Psoas muscle (tissue), 8 donors: ENCODE data around the gene EIF2AK3. TPM values are rescaled to one million over a fixed set of nuclear protein-coding genes. Genes with fewer than 3 reads are reported as not detected.

ENCODE experiments used
- ATAC-seq, 4 donors: fragments of 200-7000 bp; cut with Tn5 transposase; one replicate each; pipeline ENCODE4 v1.9.1; 2020; ENCODE audit warnings: moderate library complexity in 3 of 4, mild to moderate bottlenecking in 2 of 4
- DNase-seq, 2 donors: peaks; one replicate each; pipeline ENCODE4 v3.0.0-alpha.2; 2020
- H3K27ac ChIP-seq: fragments of 200-600 bp; one replicate; pipeline ENCODE4 v1.8.0; 2022
- H3K27me3 ChIP-seq, 3 donors: fragments of 200-600 bp in 1 of 3; one replicate each; pipeline versions ENCODE4 v1.6.1 to v1.8.0; 2013 to 2022; ENCODE audit warnings: low read length in 2 of 3, mild to moderate bottlenecking in 2 of 3, moderate library complexity in 1 of 3; ENCODE audit not compliant: insufficient read depth in 3 of 3
- H3K36me3 ChIP-seq, 2 donors: fragments of 200-600 bp in 1 of 2; one replicate each; pipeline versions ENCODE4 v1.6.1 to v1.8.0; 2013 to 2022; ENCODE audit warnings: low read depth in 1 of 2, mild to moderate bottlenecking in 1 of 2, moderate library complexity in 1 of 2; ENCODE audit not compliant: insufficient read depth in 1 of 2
- H3K4me1 ChIP-seq: fragments of 200-600 bp; one replicate; pipeline ENCODE4 v1.8.0; 2022
- H3K4me3 ChIP-seq: fragments of 200-600 bp; one replicate; pipeline ENCODE4 v1.8.0; 2022; ENCODE audit warnings: mild to moderate bottlenecking
- H3K9me3 ChIP-seq: fragments of 200-600 bp; one replicate; pipeline ENCODE4 v1.8.0; 2022
- WGBS, 3 donors: extraction: QIAGEN DNeasy Blood & Tissue Kit; methylation state at CpG; one replicate each; pipeline versions ENCODE4 v1.1.6 to v1.1.7; 2013; 5-methylcytosine and 5-hydroxymethylcytosine counted together
- intact Hi-C, 2 donors: fragments of 100-400 bp; cut with DNase I; formaldehyde crosslinking; loops; one replicate each; pipeline versions ENCODE4 v1.11.0 to v1.14.2; 2022
- polyA plus RNA-seq, 3 donors: library from polyadenylated mRNA; stranded (reverse); fragments of 200-250 nt; gene quantifications; one replicate each; pipeline ENCODE4 v1.2.3, GENCODE V29; 2013
- total RNA-seq, 4 donors: library from RNA; stranded (reverse); fragmentation: NEBNext Ultra II Directional in 2 of 4; extraction: Animal tissue kit (Norgen Biotek cat#: 25700) in 2 of 4; gene quantifications; one replicate each; pipeline versions ENCODE4 v1.2.1 to v1.2.4, GENCODE V29; 2021 to 2023
- TF ChIP-seq, protein P1 (sequence below): fragments of 200-600 bp; IDR thresholded peaks from one replicate; pipeline ENCODE4 v1.8.0; 2022; ENCODE audit warnings: antibody characterized with exemption
- donor health status: healthy with polysubstance abuse.
- donor health status: DM: no; HTN: no; CAD: no; lungs with moderate emphysema.
- donor health status: Bipolar disorder and iron deficiency.
- donor health status: healthy.
- donor health status: DM: yes; HTN: yes; CAD: no.
- donor health status: DM: no; HTN: no; CAD: no.
- donor health status: DM: no; HTN: no; CAD: no.
- donor health status: DM: yes; HTN: yes; CAD: no.

Gene EIF2AK3
- total and polyA plus RNA-seq, 7 donors, result 2.1 to 9.6 (median 7.6) TPM

DNA sequence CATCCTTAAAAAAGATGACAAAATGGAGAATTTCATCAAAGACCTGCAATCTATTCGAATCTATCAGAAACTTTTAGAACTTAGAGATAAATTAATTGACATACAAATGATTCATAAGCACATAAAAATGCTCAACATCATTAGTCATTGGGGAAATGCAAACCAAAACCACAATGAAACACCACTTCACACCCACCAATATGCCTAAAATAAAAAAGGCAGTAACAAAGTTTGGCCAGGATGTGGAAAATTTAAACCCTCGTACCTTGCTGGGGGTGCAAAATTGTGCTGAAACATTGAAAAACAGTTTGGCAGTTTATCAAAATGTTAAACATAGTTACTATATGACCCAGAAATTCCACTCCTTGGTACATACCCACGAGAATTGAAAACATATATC is 11.5 kb upstream of the EIF2AK3 start:
- Histone ChIP-seq H3K27ac (no peak overlapping the region), H3K27me3 (no peaks in the 10 kb centered on the region), H3K36me3 (no peaks in the 10 kb centered on the region), H3K9me3 (no peaks in the 10 kb centered on the region), H3K4me1 (no peaks in the 10 kb centered on the region), H3K4me3 (no peak overlapping the region)
- 79 to 80% (median 80%) methylated on average over 3 of the region's 3 CpGs for WGBS, 3 donors
- intact Hi-C loops, result no loop called here
- ATAC-seq, result no peak
- no peak for DNase-seq
- TF ChIP-seq, protein P1, sequence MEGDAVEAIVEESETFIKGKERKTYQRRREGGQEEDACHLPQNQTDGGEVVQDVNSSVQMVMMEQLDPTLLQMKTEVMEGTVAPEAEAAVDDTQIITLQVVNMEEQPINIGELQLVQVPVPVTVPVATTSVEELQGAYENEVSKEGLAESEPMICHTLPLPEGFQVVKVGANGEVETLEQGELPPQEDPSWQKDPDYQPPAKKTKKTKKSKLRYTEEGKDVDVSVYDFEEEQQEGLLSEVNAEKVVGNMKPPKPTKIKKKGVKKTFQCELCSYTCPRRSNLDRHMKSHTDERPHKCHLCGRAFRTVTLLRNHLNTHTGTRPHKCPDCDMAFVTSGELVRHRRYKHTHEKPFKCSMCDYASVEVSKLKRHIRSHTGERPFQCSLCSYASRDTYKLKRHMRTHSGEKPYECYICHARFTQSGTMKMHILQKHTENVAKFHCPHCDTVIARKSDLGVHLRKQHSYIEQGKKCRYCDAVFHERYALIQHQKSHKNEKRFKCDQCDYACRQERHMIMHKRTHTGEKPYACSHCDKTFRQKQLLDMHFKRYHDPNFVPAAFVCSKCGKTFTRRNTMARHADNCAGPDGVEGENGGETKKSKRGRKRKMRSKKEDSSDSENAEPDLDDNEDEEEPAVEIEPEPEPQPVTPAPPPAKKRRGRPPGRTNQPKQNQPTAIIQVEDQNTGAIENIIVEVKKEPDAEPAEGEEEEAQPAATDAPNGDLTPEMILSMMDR, result no peak

DNA sequence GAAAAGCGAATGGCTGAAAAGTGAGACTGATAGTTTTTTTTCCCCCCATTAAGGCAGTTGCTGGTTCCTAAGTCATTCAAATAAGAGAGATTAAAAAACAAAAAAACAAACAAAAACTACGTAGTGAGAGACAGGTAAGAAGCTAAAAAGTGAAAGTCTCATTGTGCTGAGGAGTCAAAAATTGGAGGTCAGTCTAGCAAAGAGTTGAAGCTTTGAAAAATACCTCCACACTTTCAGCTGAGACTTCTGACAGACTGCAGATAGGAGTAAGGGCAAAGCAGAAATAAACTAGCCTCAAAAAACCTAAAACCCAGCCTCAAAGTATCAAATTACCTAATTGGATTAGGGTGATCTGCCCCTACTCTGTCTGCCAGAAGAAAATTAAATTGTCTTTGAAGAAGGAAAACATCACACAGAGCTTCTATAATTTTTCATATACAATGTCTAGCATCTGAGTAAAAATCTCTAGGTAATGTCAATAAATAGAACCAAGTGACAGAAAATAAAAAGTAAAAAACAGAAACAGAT is 10.9 kb upstream of the EIF2AK3 start:
- ATAC-seq, result no peak
- WGBS, 3 donors, result 58 to 66% (median 61%) methylated on average over 2 of the region's 2 CpGs
- H3K36me3 ChIP-seq, result no peaks in the 10 kb centered on the region
- no peak for DNase-seq
- intact Hi-C loops, result no loop called here
- no peaks in the 10 kb centered on the region for H3K4me1 ChIP-seq
- no peaks in the 10 kb centered on the region for H3K27me3 ChIP-seq
- no peak overlapping the region for H3K27ac ChIP-seq
- no peaks in the 10 kb centered on the region for H3K9me3 ChIP-seq
- no peak overlapping the region for H3K4me3 ChIP-seq
- TF ChIP-seq, protein P1, result no peak

DNA sequence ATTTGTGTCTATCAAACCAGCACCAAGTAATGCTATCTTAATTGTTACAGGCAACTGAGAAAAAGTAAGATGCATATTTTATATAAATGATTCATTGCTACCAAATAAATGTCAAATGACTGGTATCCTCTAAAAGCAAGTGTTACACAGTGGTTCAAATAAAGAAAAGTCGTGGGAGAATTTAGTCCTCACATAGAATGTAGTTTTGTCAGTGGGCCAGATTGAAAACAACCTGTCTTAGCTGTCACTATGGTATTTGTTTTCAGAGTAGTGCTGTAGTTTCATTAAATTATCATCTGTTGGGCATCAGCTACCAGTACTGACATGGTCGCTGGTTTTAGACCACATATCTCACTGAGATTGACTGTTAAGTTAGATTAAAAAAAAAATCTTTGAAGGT is 10.2 kb upstream of the EIF2AK3 start:
- DNase-seq (no peak), ATAC-seq (no peak)
- intact Hi-C loops, result no loop called here
- Histone ChIP-seq H3K4me3 (no peak overlapping the region), H3K36me3 (no peaks in the 10 kb centered on the region), H3K27me3 (no peaks in the 10 kb centered on the region), H3K9me3 (no peaks in the 10 kb centered on the region), H3K27ac (no peak overlapping the region), H3K4me1 (no peaks in the 10 kb centered on the region)
- 46 to 59% (median 48%) methylated on average over 2 of the region's 2 CpGs for WGBS, 3 donors
- TF ChIP-seq, protein P1, result no peak

DNA sequence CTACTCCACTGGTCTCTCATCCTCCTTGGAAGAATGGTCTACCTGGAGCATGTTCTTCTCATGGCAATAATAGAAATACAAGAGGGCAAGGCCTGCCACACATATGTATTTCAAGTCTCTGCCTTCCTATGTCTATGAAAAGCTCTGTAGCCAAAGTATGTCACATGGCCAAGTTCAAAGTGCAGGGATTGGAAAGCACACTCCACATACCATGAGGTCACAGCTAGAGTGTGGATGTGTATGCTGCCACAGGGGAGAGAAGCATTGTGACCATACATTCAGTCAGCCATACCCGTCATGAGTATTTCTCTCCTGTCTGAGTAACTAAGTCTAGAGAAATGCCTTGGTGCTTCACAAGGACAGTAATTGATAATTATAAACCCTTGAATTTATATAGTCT is 8.8 kb upstream of the EIF2AK3 start:
- Histone ChIP-seq H3K4me3 (no peak overlapping the region), H3K27ac (no peak overlapping the region), H3K9me3 (no peaks in the 10 kb centered on the region), H3K4me1 (no peaks in the 10 kb centered on the region), H3K36me3 (no peaks in the 10 kb centered on the region), H3K27me3 (no peaks in the 10 kb centered on the region)
- intact Hi-C loops, result no loop called here
- DNase-seq (no peak), ATAC-seq (no peak)
- TF ChIP-seq, protein P1, result no peak
- WGBS, 3 donors, result 94 to 100% (median 94%) methylated on average over 1 of the region's 1 CpG

DNA sequence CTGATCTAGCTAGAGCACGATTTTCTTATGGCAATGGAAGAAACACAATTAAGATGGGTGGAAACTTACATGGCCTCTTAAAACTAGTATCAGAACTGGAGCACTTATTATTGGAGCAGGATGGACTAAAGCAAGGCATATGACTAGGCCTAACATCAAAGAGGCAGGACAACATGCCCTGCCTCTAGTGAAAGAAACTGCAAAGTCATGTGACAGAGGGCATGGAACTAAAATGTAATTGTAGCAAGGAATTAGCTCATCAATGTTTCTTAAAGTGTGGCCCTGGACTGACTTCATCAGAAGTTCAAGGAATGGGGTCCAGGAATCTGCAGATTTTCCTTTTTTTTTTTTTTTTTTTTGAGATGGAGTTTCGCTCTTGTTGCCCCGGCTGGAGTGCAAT is 5.3 kb upstream of the EIF2AK3 start:
- DNase-seq (no peak), ATAC-seq (no peak)
- Histone ChIP-seq H3K4me1 (peaks cover 5% of the 10 kb centered on the region), H3K4me3 (no peak overlapping the region), H3K27me3 (no peaks in the 10 kb centered on the region), H3K9me3 (no peaks in the 10 kb centered on the region), H3K27ac (no peak overlapping the region), H3K36me3 (no peaks in the 10 kb centered on the region)
- intact Hi-C loops, result no loop called here
- 83 to 94% (median 89%) methylated on average over 3 of the region's 3 CpGs for WGBS, 3 donors
- TF ChIP-seq, protein P1, result no peak
